Body of pancreas (tissue), 4 donors: ENCODE data around the gene SP7. TPM values are rescaled to one million over a fixed set of nuclear protein-coding genes. Genes with fewer than 3 reads are reported as not detected.

Experiments
- ATAC-seq: fragments of 150-250 bp; one replicate; pipeline ENCODE4 v1.9.1; 2016
- DNase-seq, 4 donors: peaks; one replicate each; pipeline ENCODE4 v3.0.0-alpha.2; 2019
- H3K27ac ChIP-seq, 4 donors: fragments of 200-600 bp; sonication (generic); 1 replicate in 3 of 4; 2 replicates in 1 of 4; pipeline versions ENCODE4 v1.5.1 to v1.6.1; 2016 to 2019; ENCODE audit warnings: mild to moderate bottlenecking in 1 of 4, mixed read lengths in 1 of 4, moderate library complexity in 1 of 4
- H3K27me3 ChIP-seq, 2 donors: fragments of 200-600 bp; sonication (generic); one replicate each; pipeline ENCODE4 v1.6.0; 2016; ENCODE audit warnings: mild to moderate bottlenecking in 1 of 2
- H3K36me3 ChIP-seq, 2 donors: fragments of 200-600 bp; sonication (generic); replicated peaks in 1 of 2; 2 replicates each; pipeline ENCODE4 v1.5.1; 2016; ENCODE audit warnings: low read depth in 2 of 2; ENCODE audit not compliant: insufficient read depth in 1 of 2
- H3K4me1 ChIP-seq: fragments of 200-600 bp; sonication (generic); one replicate; pipeline ENCODE4 v1.6.0; 2016
- H3K4me3 ChIP-seq, 2 donors: fragments of 200-600 bp; sonication (generic); 1 replicate in 1 of 2; 2 replicates in 1 of 2; pipeline ENCODE4 v1.5.1; 2016 to 2019
- H3K9me3 ChIP-seq, 3 donors: fragments of 200-600 bp; sonication (generic); 1 replicate in 2 of 3; 2 replicates in 1 of 3; pipeline ENCODE4 v1.5.1; 2016
- POLR2A ChIP-seq, 3 donors: fragments of 450-650 bp; IDR thresholded peaks; one replicate each; pipeline ENCODE4 v1.6.1; 2016; ENCODE audit warnings: antibody characterized with exemption in 3 of 3, mild to moderate bottlenecking in 2 of 3
- WGBS, 2 donors: methylation state at CpG; one replicate each; pipeline ENCODE4 v1.1.5; 2017; 5-methylcytosine and 5-hydroxymethylcytosine counted together
- intact Hi-C: fragments of 100-400 bp; cut with DNase I; formaldehyde crosslinking; loops from one replicate; pipeline ENCODE4 v1.15.1; 2023
- total RNA-seq, 2 donors: library from RNA; depleted of rRNA; stranded (reverse); fragments of >200 nt; gene quantifications; one replicate each; pipeline ENCODE4 v1.1.0, GENCODE V29; 2016
- TF ChIP-seq, protein P1 (sequence below), 7 experiments: fragments of 450-650 bp in 4 of 7; fragments of 200-600 bp in 3 of 7; sonication (generic) in 3 of 7; IDR thresholded peaks; one replicate each; pipeline ENCODE4 v1.5.1; 2016 to 2019; ENCODE audit warnings: antibody characterized with exemption in 7 of 7

SP7 gene
- total RNA-seq, 2 donors from 2014 or later: not detected

DNA sequence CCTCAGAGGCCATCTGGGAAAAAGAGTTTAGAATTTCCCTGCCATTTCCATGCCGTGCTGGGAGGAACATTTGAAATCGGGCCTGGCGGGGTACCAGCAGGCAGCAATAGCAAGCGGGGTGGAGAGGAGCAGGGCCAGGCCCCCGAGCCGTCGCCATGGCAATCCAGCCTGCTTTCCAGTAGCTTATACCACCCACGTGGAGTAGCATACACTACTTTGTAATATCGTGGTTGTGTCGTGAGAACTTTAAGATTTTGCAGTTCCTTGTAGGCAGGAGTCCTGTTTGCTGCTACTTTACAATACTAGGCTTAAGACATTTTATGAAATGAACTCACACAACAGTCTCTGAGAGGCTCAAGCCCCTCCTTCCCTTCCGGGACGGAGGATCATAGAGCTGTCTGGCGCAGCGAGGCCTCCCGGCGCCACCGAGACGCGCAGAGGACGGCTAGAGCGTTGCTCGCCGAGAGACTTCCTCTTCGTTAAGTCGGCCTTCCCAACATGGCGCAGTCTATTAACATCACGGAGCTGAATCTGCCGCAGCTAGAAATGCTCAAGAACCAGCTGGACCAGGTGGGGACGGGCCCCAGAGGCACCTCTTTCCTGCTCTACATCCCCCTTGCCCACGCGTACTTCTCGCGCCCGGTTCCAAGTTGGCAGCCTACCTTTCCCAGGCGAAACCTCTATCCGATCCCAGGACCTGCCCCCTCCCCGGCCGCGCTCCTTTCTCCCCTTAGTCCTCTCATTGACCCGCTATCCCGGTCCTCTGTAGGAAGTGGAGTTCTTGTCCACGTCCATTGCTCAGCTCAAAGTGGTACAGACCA, 40.9 kb downstream of the SP7 start, which contains the start of gene PFDN5:
Gene PFDN5, plus strand, starts transcription at position 473 of the 821 bp plus-strand sequence. Its CDS starts 26 bp downstream, at position 499.
- WGBS, 2 donors: 1 to 4% methylated on average over 14 to 42 of the region's 42 CpGs
- Histone ChIP-seq H3K36me3 (peaks cover 0 to 2% of the 10 kb centered on the region in 2 donors), H3K4me1 (peaks cover 37% of the 10 kb centered on the region), H3K4me3 (peak within 1 kb of the TSS; percentile 35 to 53), H3K9me3 (no peaks in the 10 kb centered on the region), H3K27me3 (no peaks in the 10 kb centered on the region), H3K27ac (peak within 1 kb of the TSS; percentile 19 to 84 (median 79))
- peak; percentile 87 to 91 (median 90) for DNase-seq
- intact Hi-C loops: no loop called here
- ATAC-seq: peak; percentile 91
- TF ChIP-seq, protein P1, sequence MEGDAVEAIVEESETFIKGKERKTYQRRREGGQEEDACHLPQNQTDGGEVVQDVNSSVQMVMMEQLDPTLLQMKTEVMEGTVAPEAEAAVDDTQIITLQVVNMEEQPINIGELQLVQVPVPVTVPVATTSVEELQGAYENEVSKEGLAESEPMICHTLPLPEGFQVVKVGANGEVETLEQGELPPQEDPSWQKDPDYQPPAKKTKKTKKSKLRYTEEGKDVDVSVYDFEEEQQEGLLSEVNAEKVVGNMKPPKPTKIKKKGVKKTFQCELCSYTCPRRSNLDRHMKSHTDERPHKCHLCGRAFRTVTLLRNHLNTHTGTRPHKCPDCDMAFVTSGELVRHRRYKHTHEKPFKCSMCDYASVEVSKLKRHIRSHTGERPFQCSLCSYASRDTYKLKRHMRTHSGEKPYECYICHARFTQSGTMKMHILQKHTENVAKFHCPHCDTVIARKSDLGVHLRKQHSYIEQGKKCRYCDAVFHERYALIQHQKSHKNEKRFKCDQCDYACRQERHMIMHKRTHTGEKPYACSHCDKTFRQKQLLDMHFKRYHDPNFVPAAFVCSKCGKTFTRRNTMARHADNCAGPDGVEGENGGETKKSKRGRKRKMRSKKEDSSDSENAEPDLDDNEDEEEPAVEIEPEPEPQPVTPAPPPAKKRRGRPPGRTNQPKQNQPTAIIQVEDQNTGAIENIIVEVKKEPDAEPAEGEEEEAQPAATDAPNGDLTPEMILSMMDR (IDR thresholded peaks at IDR 0.05): peak in 4 of 7 experiments; percentile 36 to 47 (median 44)
- peak; percentile 38 to 90 (median 88) for TF ChIP-seq POLR2A (IDR thresholded peaks at IDR 0.05)

GRCh38 chr12:53292426-53292825, 43.7 kb downstream of the SP7 start:
- Histone ChIP-seq H3K27ac (no peak overlapping the region), H3K36me3 (no peaks in the 10 kb centered on the region), H3K9me3 (no peaks in the 10 kb centered on the region), H3K27me3 (no peaks in the 10 kb centered on the region), H3K4me1 (peaks cover 22% of the 10 kb centered on the region), H3K4me3 (no peak overlapping the region)
- TF ChIP-seq POLR2A (IDR thresholded peaks at IDR 0.05): no peak
- TF ChIP-seq, protein P1 (IDR thresholded peaks at IDR 0.05): no peak
- intact Hi-C loops: loop anchor here (5.0 kb wide), 1 partner anchor 40 kb away; a partner anchor contains a TSS
- DNase-seq (peak in 1 of 4 donors; percentile 13), ATAC-seq (no peak)

DNA sequence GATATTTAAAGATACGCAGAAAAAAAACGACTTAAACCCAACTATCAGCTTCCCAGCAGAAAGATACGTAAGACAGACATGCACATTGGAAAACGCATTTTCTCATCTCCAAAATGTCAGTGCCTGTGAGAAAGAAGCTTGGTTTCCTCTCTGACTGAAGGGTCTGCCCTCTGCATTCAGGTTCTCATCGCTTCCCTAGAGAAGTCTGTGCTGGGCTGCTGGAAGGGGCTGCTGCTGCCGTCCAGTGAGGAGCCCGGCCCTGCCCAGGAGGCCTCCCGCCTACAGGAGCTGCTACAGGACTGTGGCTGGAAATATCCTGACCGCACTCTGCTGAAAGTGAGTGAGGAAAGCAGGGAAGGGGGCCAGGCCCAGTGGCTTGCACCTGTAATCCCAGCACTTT, 45.5 kb downstream of the SP7 start:
- H3K4me3 ChIP-seq: no peak overlapping the region
- no peaks in the 10 kb centered on the region for H3K27me3 ChIP-seq
- no peaks in the 10 kb centered on the region for H3K36me3 ChIP-seq
- DNase-seq: no peak
- no peaks in the 10 kb centered on the region for H3K9me3 ChIP-seq
- TF ChIP-seq, protein P1 (IDR thresholded peaks at IDR 0.05): no peak
- TF ChIP-seq POLR2A (IDR thresholded peaks at IDR 0.05): no peak
- 57 to 66% methylated on average over 4 to 8 of the region's 9 CpGs for WGBS, 2 donors
- no peak overlapping the region for H3K27ac ChIP-seq
- intact Hi-C loops: loop anchor here (5.0 kb wide), 1 partner anchor 38 kb away; a partner anchor contains a TSS
- H3K4me1 ChIP-seq: peaks cover 7% of the 10 kb centered on the region
- ATAC-seq: no peak

GRCh38 chr12:53289891-53290290, 46.3 kb downstream of the SP7 start:
- H3K9me3 ChIP-seq: no peaks in the 10 kb centered on the region
- no peak for DNase-seq
- no peaks in the 10 kb centered on the region for H3K36me3 ChIP-seq
- intact Hi-C loops: loop anchor here (5.0 kb wide), 2 partner anchors 38 to 78 kb away; a partner anchor contains a TSS
- no peak for ATAC-seq
- H3K4me3 ChIP-seq: no peak overlapping the region
- H3K4me1 ChIP-seq: peaks cover 3% of the 10 kb centered on the region
- no peak for TF ChIP-seq POLR2A (IDR thresholded peaks at IDR 0.05)
- TF ChIP-seq, protein P1 (IDR thresholded peaks at IDR 0.05): no peak
- no peak overlapping the region for H3K27ac ChIP-seq
- H3K27me3 ChIP-seq: no peaks in the 10 kb centered on the region
- WGBS, 2 donors: 79 to 100% methylated on average over 1 to 4 of the region's 4 CpGs
